Subcutaneous adipose tissue (tissue), 4 donors: Measurements from ENCODE around the gene LRFN4. TPM values are rescaled to one million over a fixed set of nuclear protein-coding genes. Genes with fewer than 3 reads are reported as not detected.

Experiments
- total RNA-seq, 4 donors: library from RNA; depleted of rRNA; stranded (reverse); fragments of >200 nt; gene quantifications; one replicate each; pipeline ENCODE4 v1.1.0, GENCODE V29; 2016
- TF ChIP-seq, protein P1 (sequence below): fragments of 450-650 bp; IDR thresholded peaks from one replicate; pipeline ENCODE4 v1.5.1; 2016; ENCODE audit warnings: low read depth, mild to moderate bottlenecking, control low read depth, antibody characterized with exemption, moderate library complexity

LRFN4 gene
- total RNA-seq, 4 donors from 2014 or later = 6.8 to 21.5 (median 9.8) TPM

GRCh38 chr11:66883016-66883965, 26.4 kb downstream of the LRFN4 start:
- TF ChIP-seq, protein P1, sequence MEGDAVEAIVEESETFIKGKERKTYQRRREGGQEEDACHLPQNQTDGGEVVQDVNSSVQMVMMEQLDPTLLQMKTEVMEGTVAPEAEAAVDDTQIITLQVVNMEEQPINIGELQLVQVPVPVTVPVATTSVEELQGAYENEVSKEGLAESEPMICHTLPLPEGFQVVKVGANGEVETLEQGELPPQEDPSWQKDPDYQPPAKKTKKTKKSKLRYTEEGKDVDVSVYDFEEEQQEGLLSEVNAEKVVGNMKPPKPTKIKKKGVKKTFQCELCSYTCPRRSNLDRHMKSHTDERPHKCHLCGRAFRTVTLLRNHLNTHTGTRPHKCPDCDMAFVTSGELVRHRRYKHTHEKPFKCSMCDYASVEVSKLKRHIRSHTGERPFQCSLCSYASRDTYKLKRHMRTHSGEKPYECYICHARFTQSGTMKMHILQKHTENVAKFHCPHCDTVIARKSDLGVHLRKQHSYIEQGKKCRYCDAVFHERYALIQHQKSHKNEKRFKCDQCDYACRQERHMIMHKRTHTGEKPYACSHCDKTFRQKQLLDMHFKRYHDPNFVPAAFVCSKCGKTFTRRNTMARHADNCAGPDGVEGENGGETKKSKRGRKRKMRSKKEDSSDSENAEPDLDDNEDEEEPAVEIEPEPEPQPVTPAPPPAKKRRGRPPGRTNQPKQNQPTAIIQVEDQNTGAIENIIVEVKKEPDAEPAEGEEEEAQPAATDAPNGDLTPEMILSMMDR = no peak

- TF ChIP-seq, protein P1 = no peak
Observed at GRCh38 chr11:66884443-66884842, 27.6 kb downstream of the LRFN4 start.

DNA sequence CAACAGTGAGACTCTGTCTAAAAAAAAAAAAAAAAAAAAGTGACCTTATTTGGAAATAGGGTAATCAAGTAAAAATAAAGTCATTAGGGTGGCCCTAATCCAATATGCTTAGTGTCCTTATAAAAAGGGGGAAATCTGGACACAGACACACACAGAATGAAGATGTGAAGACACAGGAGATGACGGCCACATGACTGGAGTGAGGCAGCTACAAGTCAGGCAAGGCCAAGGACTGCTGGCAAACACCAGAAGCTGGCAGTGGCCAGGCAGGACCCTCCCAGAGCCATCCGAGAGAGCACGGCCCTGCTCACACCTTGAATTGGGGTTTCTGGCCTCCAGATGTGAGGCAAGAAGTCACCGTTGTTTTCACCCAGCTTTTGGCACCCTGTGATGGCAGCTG, 28.6 kb downstream of the LRFN4 start:
- TF ChIP-seq, protein P1 = no peak

GRCh38 chr11:66885950-66886440, 29.1 kb downstream of the LRFN4 start:
- TF ChIP-seq, protein P1 = no peak

DNA sequence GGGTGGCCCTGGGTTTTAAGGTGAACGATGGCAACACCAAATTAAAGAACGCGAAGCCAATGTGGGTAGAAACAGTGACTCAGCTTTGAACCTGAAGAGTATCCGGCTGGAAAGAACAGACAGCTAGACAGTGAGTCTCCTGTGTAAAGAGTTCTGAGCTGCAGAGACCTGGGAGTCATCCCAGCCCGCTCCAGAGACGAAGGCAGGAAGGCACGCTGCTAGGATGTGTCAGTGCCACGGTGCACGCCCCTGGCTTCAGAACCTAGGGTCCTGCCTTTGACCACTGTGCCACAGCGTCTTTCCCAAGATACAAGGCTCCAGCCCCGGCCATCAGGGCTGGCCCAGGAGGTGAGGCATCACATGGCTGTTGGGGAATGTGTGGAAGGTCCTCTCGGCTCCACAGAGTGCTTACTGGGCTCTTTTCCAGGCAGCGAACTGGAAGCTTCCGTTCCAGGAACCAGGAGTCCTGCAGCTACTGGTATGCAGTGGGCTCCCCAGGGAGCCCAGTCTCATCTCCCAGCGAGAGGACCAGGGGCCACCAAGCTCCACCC, 29.9 kb downstream of the LRFN4 start:
- TF ChIP-seq, protein P1 = no peak

- TF ChIP-seq, protein P1 = no peak
Observed at GRCh38 chr11:66887526-66887925, 30.7 kb downstream of the LRFN4 start.

DNA sequence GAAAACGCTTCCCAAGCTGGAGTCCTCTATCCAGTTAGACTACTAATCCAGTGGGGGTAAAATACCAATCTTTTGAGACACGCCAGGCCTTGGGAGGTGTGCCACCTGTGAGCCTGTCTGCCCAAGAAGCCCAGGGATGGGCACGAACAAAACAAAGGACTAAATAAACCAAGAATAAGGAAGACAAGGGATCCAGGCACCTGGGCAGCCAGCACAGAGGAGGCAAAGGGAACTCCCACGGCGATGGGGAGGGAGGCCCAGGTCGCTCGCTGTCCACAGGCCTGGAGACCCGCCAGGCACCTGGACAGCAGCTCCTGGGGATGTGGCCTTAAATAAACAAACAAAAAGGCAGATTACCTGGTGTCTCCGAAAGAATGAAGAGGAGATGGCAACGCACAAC, 31.4 kb downstream of the LRFN4 start:
- TF ChIP-seq, protein P1 = no peak
